ENCODE measurements around the gene REXO1. TPM values are rescaled to one million over a fixed set of nuclear protein-coding genes. Genes with fewer than 3 reads are reported as not detected.

REXO1 gene
- total and polyA plus RNA-seq, 9 of the 15 experiments (the other 6 are each of a cell fraction or from before 2014, with no cell fraction given) = 0.04 to 63.3 (median 15.8) TPM

- no peak for TF ChIP-seq TGIF2 (CRISPR knock-in tag; IDR thresholded peaks at IDR 0.05)
- no peak for TF ChIP-seq U2AF2 (optimal IDR thresholded peaks at IDR 0.05; ENCODE audit: low read depth, low read length)
- TF ChIP-seq SMAD4 (CRISPR knock-in tag; conservative IDR thresholded peaks at IDR 0.05) = peak; percentile 50; the same call in 1 of the 2 replicates
- no peak for TF ChIP-seq ZNF77 (CRISPR knock-in tag; IDR thresholded peaks at IDR 0.05)
- 0 out of 2 replicates have a peak, but pooled peaks have one; percentile 13 for TF ChIP-seq THAP12 (CRISPR knock-in tag; IDR thresholded peaks at IDR 0.05)
- TF ChIP-seq PHF8 (IDR thresholded peaks at IDR 0.05; ENCODE audit: borderline replicate concordance, low read length) = peak; percentile 53; the same call in 1 of the 2 replicates
- TF ChIP-seq SMARCA5 (IDR thresholded peaks at IDR 0.05) = no peak
- TF ChIP-seq TAF1 (IDR thresholded peaks at IDR 0.05; ENCODE audit: control insufficient read depth, extremely low read depth, insufficient read depth, low read length, severe bottlenecking) = peak; percentile 57
- no peak for TF ChIP-seq ARID3A (IDR thresholded peaks at IDR 0.05; ENCODE audit: borderline replicate concordance, low read depth, low read length)
- TF ChIP-seq IRF9 (tag; IDR thresholded peaks at IDR 0.05) = no peak
- TF ChIP-seq FOS (IDR thresholded peaks at IDR 0.05; ENCODE audit: extremely low read depth, insufficient read length) = no peak
- TF ChIP-seq MEF2A (IDR thresholded peaks at IDR 0.05; ENCODE audit: control insufficient read depth, low read depth, low read length) = no peak
- no peak for TF ChIP-seq HBP1 (CRISPR knock-in tag; IDR thresholded peaks at IDR 0.05)
- no peak for TF ChIP-seq VEZF1 (CRISPR knock-in tag; IDR thresholded peaks at IDR 0.05)
- 0 out of 2 replicates have a peak, but pooled peaks have one; percentile 25 for TF ChIP-seq FOSL1 (tag; conservative IDR thresholded peaks at IDR 0.05)
- TF ChIP-seq TSHZ1 (CRISPR knock-in tag; IDR thresholded peaks at IDR 0.05) = no peak
Observed at GRCh38 chr19:1863328-1863637, 15.0 kb upstream of the REXO1 start, which contains the start of gene KLF16 (continued).

Data from K562 (cell line).